ENCODE data around the gene PIGK.
A peak's percentile ranks its signal among the peaks of the same experiment; 100 is the strongest.
"Not testable (repeated sequence)": the region's sequence is repeated elsewhere in the genome, so short reads cannot be mapped to it uniquely, and the experiment has no call there.

Gene PIGK

GRCh38 chr1:77219166-77219887, at the start of gene PIGK:
Gene PIGK, minus strand, starts transcription at chr1:77219430. Its CDS starts 28 bp downstream, at chr1:77219402.
- peak; percentile 79 for DNase-seq (ENCODE audit: low spot score)

GRCh38 chr1:77267035-77267434, 47.8 kb upstream of the PIGK start:
- no peak for DNase-seq (ENCODE audit: low spot score)

GRCh38 chr1:77265180-77265579, 46.0 kb upstream of the PIGK start:
- no peak for DNase-seq (ENCODE audit: low spot score)

GRCh38 chr1:77263708-77264107, 44.5 kb upstream of the PIGK start:
- DNase-seq (ENCODE audit: low spot score), result no peak

- no peak for DNase-seq (ENCODE audit: low spot score)
These were observed 34.0 kb upstream of the PIGK start for GRCh38 chr1:77253211-77253610.

- DNase-seq (ENCODE audit: low spot score), result no peak
These were observed 30.9 kb upstream of the PIGK start for GRCh38 chr1:77250126-77250525.

GRCh38 chr1:77245830-77246229, 26.6 kb upstream of the PIGK start:
- no peak for DNase-seq (ENCODE audit: low spot score)

GRCh38 chr1:77239311-77239710, 20.1 kb upstream of the PIGK start:
- DNase-seq (ENCODE audit: low spot score), result no peak

- no peak for DNase-seq (ENCODE audit: low spot score)
These were observed 19.2 kb upstream of the PIGK start for GRCh38 chr1:77238462-77238861.

- DNase-seq (ENCODE audit: low spot score), result no peak
These were observed 15.7 kb upstream of the PIGK start for GRCh38 chr1:77234943-77235342.

- DNase-seq (ENCODE audit: low spot score), result no peak
These were observed 14.9 kb upstream of the PIGK start for GRCh38 chr1:77234096-77234495.

- DNase-seq (ENCODE audit: low spot score), result no peak
These were observed 13.6 kb upstream of the PIGK start for GRCh38 chr1:77232829-77233228.

GRCh38 chr1:77230051-77230450, 10.8 kb upstream of the PIGK start:
- DNase-seq (ENCODE audit: low spot score), result no peak

GRCh38 chr1:77228836-77229235, 9.6 kb upstream of the PIGK start:
- peak; percentile 27 for DNase-seq (ENCODE audit: low spot score)

GRCh38 chr1:77227381-77227780, 8.2 kb upstream of the PIGK start:
- no peak for DNase-seq (ENCODE audit: low spot score)

GRCh38 chr1:77222496-77222895, 3.3 kb upstream of the PIGK start:
- no peak for DNase-seq (ENCODE audit: low spot score)

GRCh38 chr1:77220687-77221463, 1.6 kb upstream of the PIGK start:
- no peak for DNase-seq (ENCODE audit: low spot score)

- DNase-seq (ENCODE audit: low spot score), result peak; percentile 24
These were observed 609 bp downstream of the PIGK start for GRCh38 chr1:77218477-77219165.

- not testable (repeated sequence) for DNase-seq (ENCODE audit: low spot score)
These were observed 15.2 kb downstream of the PIGK start for GRCh38 chr1:77204043-77204442.

- DNase-seq (ENCODE audit: low spot score), result no peak
These were observed 16.5 kb downstream of the PIGK start for GRCh38 chr1:77202751-77203150.

- no peak for DNase-seq (ENCODE audit: low spot score)
These were observed 18.4 kb downstream of the PIGK start for GRCh38 chr1:77200806-77201205.

GRCh38 chr1:77200293-77200692, 18.9 kb downstream of the PIGK start:
- no peak for DNase-seq (ENCODE audit: low spot score)

GRCh38 chr1:77197351-77197750, 21.9 kb downstream of the PIGK start:
- DNase-seq (ENCODE audit: low spot score), result peak; percentile 3
